ENCODE measurements around the gene ANKRD65. TPM values are rescaled to one million over a fixed set of nuclear protein-coding genes. Genes with fewer than 3 reads are reported as not detected.
"Not testable (repeated sequence)": the region's sequence is repeated elsewhere in the genome, so short reads cannot be mapped to it uniquely, and the experiment has no call there.

Gene ANKRD65
- total RNA-seq, 1 experiment from 2014 or later: not detected

DNA sequence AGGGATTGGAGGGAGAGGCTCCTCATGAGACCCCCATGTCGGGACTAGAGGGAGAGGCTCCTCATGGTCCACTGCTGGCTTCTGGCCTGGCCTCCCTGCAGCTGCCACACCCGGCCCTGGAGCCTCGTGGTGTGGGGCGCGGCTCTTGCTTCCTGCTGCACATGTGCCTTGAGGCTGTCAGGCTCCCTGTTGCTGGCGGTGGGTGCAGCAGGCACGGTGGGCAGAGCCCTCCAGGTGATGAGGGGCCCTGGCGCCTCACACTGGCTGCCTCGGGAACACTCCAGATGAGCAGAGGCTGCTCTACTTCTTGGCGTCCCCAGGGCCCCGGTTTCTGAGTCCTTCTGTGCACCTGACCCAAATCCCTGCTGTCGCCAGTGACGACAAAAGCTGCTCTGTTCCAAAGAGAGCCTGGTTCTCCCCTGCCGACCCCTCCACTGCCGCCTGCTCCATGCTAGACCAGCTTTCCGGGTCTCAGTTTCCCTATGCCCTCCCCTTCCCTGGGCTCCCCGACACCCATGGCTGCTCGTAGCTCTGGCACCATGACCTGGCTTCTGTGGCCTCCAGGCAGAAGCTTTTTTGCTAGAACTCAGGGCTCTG, 40.7 kb upstream of the ANKRD65 start:
- H3K27ac Mint-ChIP-seq (ENCODE audit: unreplicated experiment): no peak overlapping the region
- TF ChIP-seq CTCF (IDR thresholded peaks at IDR 0.05; ENCODE audit: unreplicated experiment): no peak
- CTCF ChIA-PET: no interaction called here
- no peaks in the 10 kb centered on the region for H3K9me3 Mint-ChIP-seq (ENCODE audit: low read depth, unreplicated experiment)
- intact Hi-C loops (cut with micrococcal nuclease; ENCODE audit: unreplicated experiment): no loop called here
- no TSS peak for BruUV-seq (replicated peaks)
- no peaks in the 10 kb centered on the region for H3K27me3 Mint-ChIP-seq (ENCODE audit: unreplicated experiment)
- no peak for DNase-seq
- H3K36me3 Mint-ChIP-seq (ENCODE audit: insufficient read depth, unreplicated experiment): no peaks in the 10 kb centered on the region
- no peaks in the 10 kb centered on the region for H3K4me1 Mint-ChIP-seq (ENCODE audit: low read depth, unreplicated experiment)
- no peak overlapping the region for H3K4me3 Mint-ChIP-seq (ENCODE audit: low read depth, unreplicated experiment)

GRCh38 chr1:1460540-1461130, 39.6 kb upstream of the ANKRD65 start:
- intact Hi-C loops (cut with micrococcal nuclease; ENCODE audit: unreplicated experiment): no loop called here
- Mint-ChIP-seq H3K27me3 (ENCODE audit: unreplicated experiment) (no peaks in the 10 kb centered on the region), H3K27ac (ENCODE audit: unreplicated experiment) (no peak overlapping the region), H3K4me1 (ENCODE audit: low read depth, unreplicated experiment) (no peaks in the 10 kb centered on the region), H3K4me3 (ENCODE audit: low read depth, unreplicated experiment) (no peak overlapping the region), H3K9me3 (ENCODE audit: low read depth, unreplicated experiment) (no peaks in the 10 kb centered on the region), H3K36me3 (ENCODE audit: insufficient read depth, unreplicated experiment) (no peaks in the 10 kb centered on the region)
- no TSS peak for BruUV-seq (replicated peaks)
- TF ChIP-seq CTCF (IDR thresholded peaks at IDR 0.05; ENCODE audit: unreplicated experiment): no peak
- no peak for DNase-seq
- CTCF ChIA-PET: no interaction called here

GRCh38 chr1:1459711-1460110, 38.6 kb upstream of the ANKRD65 start:
- CTCF ChIA-PET; H3K4me1 Mint-ChIP-seq (ENCODE audit: low read depth, unreplicated experiment); H3K27me3 Mint-ChIP-seq (ENCODE audit: unreplicated experiment); H3K4me3 Mint-ChIP-seq (ENCODE audit: low read depth, unreplicated experiment); H3K27ac Mint-ChIP-seq (ENCODE audit: unreplicated experiment); intact Hi-C loops (cut with micrococcal nuclease; ENCODE audit: unreplicated experiment); H3K36me3 Mint-ChIP-seq (ENCODE audit: insufficient read depth, unreplicated experiment); BruUV-seq (replicated peaks); DNase-seq; H3K9me3 Mint-ChIP-seq (ENCODE audit: low read depth, unreplicated experiment): not testable (repeated sequence)

DNA sequence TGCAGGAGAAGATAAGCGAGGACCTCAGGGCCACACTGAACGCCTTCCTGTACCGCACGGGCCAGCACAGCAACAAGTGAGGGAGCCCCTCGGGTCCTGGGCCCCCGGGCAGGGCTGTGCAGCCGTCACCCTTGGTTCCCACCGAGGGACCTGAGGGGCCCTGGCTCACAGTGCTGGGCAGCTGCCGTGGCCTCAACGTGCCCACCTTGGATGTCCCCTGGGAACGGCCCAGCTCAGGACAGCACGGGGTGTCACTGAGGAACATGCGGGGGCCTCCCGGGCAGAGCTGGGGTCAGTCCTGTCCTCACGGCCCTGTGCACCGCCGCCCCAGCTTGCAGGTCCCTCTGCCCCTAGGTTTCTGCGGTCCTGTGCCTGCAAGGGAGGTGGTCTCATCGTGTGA, 38.1 kb upstream of the ANKRD65 start:
- intact Hi-C loops (cut with micrococcal nuclease; ENCODE audit: unreplicated experiment): not testable (repeated sequence)

DNA sequence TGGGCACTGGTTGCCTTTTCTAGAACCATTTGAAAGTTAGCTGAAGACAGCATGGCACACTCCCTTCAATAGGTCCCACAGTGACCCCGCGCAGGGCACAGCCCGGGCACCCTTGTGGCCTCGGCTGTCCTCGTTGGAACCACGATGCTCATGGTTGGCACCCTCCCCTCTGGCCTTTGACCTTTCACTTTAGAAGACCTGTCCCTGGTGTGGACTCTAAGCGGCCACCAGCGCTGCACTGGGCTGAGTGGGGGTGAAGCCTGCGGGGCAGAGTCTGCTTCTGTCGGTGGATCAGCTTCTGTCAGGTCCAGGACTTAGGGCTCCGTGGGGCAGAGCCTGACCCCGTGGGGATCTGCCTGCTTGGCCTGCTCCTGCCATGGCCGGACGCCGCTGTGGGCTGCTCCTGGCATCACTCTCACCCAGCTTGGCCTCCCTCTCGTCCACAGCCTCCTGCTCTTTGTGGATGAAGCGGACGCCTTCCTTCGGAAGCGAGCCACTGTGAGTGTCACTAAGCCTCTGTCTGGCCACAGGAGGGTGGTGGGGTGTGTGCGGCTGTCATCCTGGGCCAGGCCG, 35.7 kb upstream of the ANKRD65 start:
- H3K4me1 Mint-ChIP-seq (ENCODE audit: low read depth, unreplicated experiment); H3K9me3 Mint-ChIP-seq (ENCODE audit: low read depth, unreplicated experiment); intact Hi-C loops (cut with micrococcal nuclease; ENCODE audit: unreplicated experiment); H3K4me3 Mint-ChIP-seq (ENCODE audit: low read depth, unreplicated experiment); BruUV-seq (replicated peaks); H3K36me3 Mint-ChIP-seq (ENCODE audit: insufficient read depth, unreplicated experiment); H3K27ac Mint-ChIP-seq (ENCODE audit: unreplicated experiment); H3K27me3 Mint-ChIP-seq (ENCODE audit: unreplicated experiment); DNase-seq: not testable (repeated sequence)
- CTCF ChIA-PET: interaction anchor here (0.7 kb wide), 1 partner anchor 309 kb away, joined by 3 read pairs; no protein-coding TSS in a partner anchor

More for the DNA sequence above, 38.1 kb upstream of the ANKRD65 start:
- not testable (repeated sequence) for H3K27me3 Mint-ChIP-seq (ENCODE audit: unreplicated experiment); H3K36me3 Mint-ChIP-seq (ENCODE audit: insufficient read depth, unreplicated experiment); DNase-seq; H3K27ac Mint-ChIP-seq (ENCODE audit: unreplicated experiment); H3K4me3 Mint-ChIP-seq (ENCODE audit: low read depth, unreplicated experiment); H3K9me3 Mint-ChIP-seq (ENCODE audit: low read depth, unreplicated experiment); BruUV-seq (replicated peaks); H3K4me1 Mint-ChIP-seq (ENCODE audit: low read depth, unreplicated experiment)
- CTCF ChIA-PET: interaction anchor here (0.7 kb wide), 1 partner anchor 76 kb away, joined by 3 read pairs; no protein-coding TSS in a partner anchor

DNA sequence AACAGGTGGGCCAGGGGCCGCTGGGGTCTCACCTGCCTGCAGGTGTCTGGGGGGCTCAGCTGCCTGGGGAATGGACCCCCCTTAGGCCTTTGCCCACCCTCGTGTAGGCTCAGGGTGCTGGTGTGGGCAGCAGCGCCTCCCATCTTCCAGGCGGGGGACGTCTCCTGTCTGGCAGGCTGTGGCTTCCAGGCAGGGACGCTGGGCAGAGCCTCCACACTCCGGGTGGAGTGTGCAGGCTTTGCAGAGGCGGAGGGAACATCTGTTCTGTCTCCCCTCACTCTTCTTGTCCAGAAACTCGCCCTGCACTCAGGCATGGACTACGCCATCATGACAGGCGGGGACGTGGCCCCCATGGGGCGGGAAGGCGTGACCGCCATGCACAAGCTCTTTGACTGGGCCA, 34.9 kb upstream of the ANKRD65 start:
- H3K36me3 Mint-ChIP-seq (ENCODE audit: insufficient read depth, unreplicated experiment); H3K9me3 Mint-ChIP-seq (ENCODE audit: low read depth, unreplicated experiment); H3K27me3 Mint-ChIP-seq (ENCODE audit: unreplicated experiment); CTCF ChIA-PET; BruUV-seq (replicated peaks); DNase-seq; intact Hi-C loops (cut with micrococcal nuclease; ENCODE audit: unreplicated experiment); H3K27ac Mint-ChIP-seq (ENCODE audit: unreplicated experiment); H3K4me1 Mint-ChIP-seq (ENCODE audit: low read depth, unreplicated experiment); H3K4me3 Mint-ChIP-seq (ENCODE audit: low read depth, unreplicated experiment): not testable (repeated sequence)
